ENCODE results near the gene CCDC171.

CCDC171 gene

GRCh38 chr9:15901572-15901971 is 348.7 kb downstream of the CCDC171 start:
- no peak overlapping the region for H3K27ac ChIP-seq (ENCODE audit: low read depth, low read length)
- H3K4me1 ChIP-seq (ENCODE audit: control insufficient read depth in 5 of 5, insufficient read depth in 5 of 5, low read length in 5 of 5), result no peaks in the 10 kb centered on the region
- H3K36me3 ChIP-seq (ENCODE audit: control insufficient read depth in 5 of 5, insufficient read depth in 5 of 5, low read length in 5 of 5), result no peaks in the 10 kb centered on the region
- no peak overlapping the region for H3K9ac ChIP-seq (ENCODE audit: low read length in 5 of 5)
- no peak overlapping the region for H3K4me3 ChIP-seq (ENCODE audit: low read depth in 1 of 5, low read length in 5 of 5)
- H3K9me3 ChIP-seq (ENCODE audit: control insufficient read depth in 5 of 5, low read length in 5 of 5), result peaks cover 0 to 6% (median 5%) of the 10 kb centered on the region in 5 donors
- no peaks in the 10 kb centered on the region for H3K27me3 ChIP-seq (ENCODE audit: control insufficient read depth in 5 of 5, insufficient read depth in 4 of 5, low read length in 5 of 5)

GRCh38 chr9:15909297-15909696 is 356.5 kb downstream of the CCDC171 start:
- peaks cover 0 to 3% (median 0%) of the 10 kb centered on the region in 5 donors for H3K4me1 ChIP-seq (ENCODE audit: control insufficient read depth in 5 of 5, insufficient read depth in 5 of 5, low read length in 5 of 5)
- no peak overlapping the region for H3K27ac ChIP-seq (ENCODE audit: low read depth, low read length)
- peaks cover 0 to 3% (median 0%) of the 10 kb centered on the region in 5 donors for H3K9me3 ChIP-seq (ENCODE audit: control insufficient read depth in 5 of 5, low read length in 5 of 5)
- no peaks in the 10 kb centered on the region for H3K27me3 ChIP-seq (ENCODE audit: control insufficient read depth in 5 of 5, insufficient read depth in 4 of 5, low read length in 5 of 5)
- no peaks in the 10 kb centered on the region for H3K36me3 ChIP-seq (ENCODE audit: control insufficient read depth in 5 of 5, insufficient read depth in 5 of 5, low read length in 5 of 5)
- H3K9ac ChIP-seq (ENCODE audit: low read length in 5 of 5), result no peak overlapping the region
- no peak overlapping the region for H3K4me3 ChIP-seq (ENCODE audit: low read depth in 1 of 5, low read length in 5 of 5)

- no peak overlapping the region for H3K4me3 ChIP-seq (ENCODE audit: low read depth in 1 of 5, low read length in 5 of 5)
- H3K27ac ChIP-seq (ENCODE audit: low read depth, low read length), result no peak overlapping the region
- H3K36me3 ChIP-seq (ENCODE audit: control insufficient read depth in 5 of 5, insufficient read depth in 5 of 5, low read length in 5 of 5), result no peaks in the 10 kb centered on the region
- H3K4me1 ChIP-seq (ENCODE audit: control insufficient read depth in 5 of 5, insufficient read depth in 5 of 5, low read length in 5 of 5), result no peaks in the 10 kb centered on the region
- H3K9me3 ChIP-seq (ENCODE audit: control insufficient read depth in 5 of 5, low read length in 5 of 5), result peaks cover 0 to 12% (median 6%) of the 10 kb centered on the region in 5 donors
- H3K9ac ChIP-seq (ENCODE audit: low read length in 5 of 5), result no peak overlapping the region
- H3K27me3 ChIP-seq (ENCODE audit: control insufficient read depth in 5 of 5, insufficient read depth in 4 of 5, low read length in 5 of 5), result no peaks in the 10 kb centered on the region
Measured at GRCh38 chr9:15915711-15916110, 362.9 kb downstream of the CCDC171 start.

- Histone ChIP-seq H3K9me3 (ENCODE audit: control insufficient read depth in 5 of 5, low read length in 5 of 5) (peaks cover 0 to 3% (median 0%) of the 10 kb centered on the region in 5 donors), H3K27me3 (ENCODE audit: control insufficient read depth in 5 of 5, insufficient read depth in 4 of 5, low read length in 5 of 5) (no peaks in the 10 kb centered on the region), H3K4me3 (ENCODE audit: low read depth in 1 of 5, low read length in 5 of 5) (no peak overlapping the region), H3K27ac (ENCODE audit: low read depth, low read length) (no peak overlapping the region), H3K36me3 (ENCODE audit: control insufficient read depth in 5 of 5, insufficient read depth in 5 of 5, low read length in 5 of 5) (no peaks in the 10 kb centered on the region), H3K4me1 (ENCODE audit: control insufficient read depth in 5 of 5, insufficient read depth in 5 of 5, low read length in 5 of 5) (peaks cover 0 to 6% (median 4%) of the 10 kb centered on the region in 5 donors), H3K9ac (ENCODE audit: low read length in 5 of 5) (no peak overlapping the region)
Measured at GRCh38 chr9:15927161-15927560, 374.3 kb downstream of the CCDC171 start.

DNA sequence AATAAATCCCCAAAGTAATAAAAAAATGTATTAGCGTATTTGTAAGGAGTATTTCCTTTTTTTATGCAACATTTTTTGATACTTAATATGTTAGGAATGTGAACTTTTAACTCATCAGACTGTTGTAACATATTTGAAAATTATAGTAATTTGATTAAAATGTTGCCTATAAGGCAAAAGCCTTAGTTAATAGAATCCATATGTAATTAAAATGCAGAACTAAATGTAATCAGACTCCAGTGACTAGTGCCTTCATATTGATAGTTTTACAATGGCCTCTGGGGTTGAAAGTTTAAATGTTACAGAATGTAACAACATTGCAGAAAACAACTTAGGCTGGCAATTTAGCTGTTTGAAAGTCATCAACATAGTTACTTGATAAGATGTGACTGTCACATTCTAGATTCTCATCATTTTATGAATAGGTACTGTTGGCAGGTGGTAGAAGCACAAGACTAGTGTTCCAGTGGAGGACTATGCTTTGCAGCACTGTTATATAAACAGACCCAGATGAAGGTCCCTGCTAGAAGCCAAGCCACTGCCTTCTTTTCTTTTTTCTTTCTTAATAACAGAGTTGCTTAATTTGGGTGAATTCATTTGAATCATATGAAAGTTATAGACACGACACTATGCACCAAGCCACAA is 382.9 kb downstream of the CCDC171 start:
- Histone ChIP-seq H3K27me3 (ENCODE audit: control insufficient read depth in 5 of 5, insufficient read depth in 4 of 5, low read length in 5 of 5) (no peaks in the 10 kb centered on the region), H3K9ac (ENCODE audit: low read length in 5 of 5) (no peak overlapping the region), H3K27ac (ENCODE audit: low read depth, low read length) (peak overlapping the region; percentile 15), H3K4me1 (ENCODE audit: control insufficient read depth in 5 of 5, insufficient read depth in 5 of 5, low read length in 5 of 5) (peaks cover 0 to 15% (median 9%) of the 10 kb centered on the region in 5 donors), H3K9me3 (ENCODE audit: control insufficient read depth in 5 of 5, low read length in 5 of 5) (peaks cover 0 to 3% (median 0%) of the 10 kb centered on the region in 5 donors), H3K36me3 (ENCODE audit: control insufficient read depth in 5 of 5, insufficient read depth in 5 of 5, low read length in 5 of 5) (no peaks in the 10 kb centered on the region), H3K4me3 (ENCODE audit: low read depth in 1 of 5, low read length in 5 of 5) (no peak overlapping the region)

DNA sequence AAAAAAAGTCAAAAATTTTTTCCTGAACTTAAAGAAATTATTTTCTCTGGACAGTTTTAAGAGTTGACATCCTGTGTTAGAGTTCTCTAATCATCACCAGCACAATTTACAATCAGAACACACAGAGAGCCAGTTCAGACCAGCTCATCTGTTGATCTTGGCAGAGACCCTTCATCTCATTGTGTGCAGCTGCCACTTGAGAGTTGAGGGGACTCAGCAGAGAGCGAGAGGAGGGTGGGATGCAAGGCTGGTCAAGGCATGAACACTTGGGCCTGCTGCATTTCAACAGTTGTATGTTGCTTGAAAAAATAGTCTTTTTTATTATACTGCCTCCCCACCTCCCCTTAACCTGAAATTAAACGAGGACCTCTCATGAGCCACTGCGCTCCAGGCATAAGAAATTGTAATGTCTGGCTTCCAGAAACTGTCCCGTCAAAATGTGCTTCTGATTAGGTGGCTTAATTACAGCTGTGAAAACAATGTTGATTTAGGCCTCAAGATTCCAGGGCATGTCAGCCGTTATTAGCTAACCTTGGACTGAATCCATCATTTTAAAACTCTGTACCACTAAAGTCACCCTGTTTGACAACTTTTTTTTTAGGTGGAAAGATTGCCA is 383.6 kb downstream of the CCDC171 start:
- peak overlapping the region; percentile 15 for H3K27ac ChIP-seq (ENCODE audit: low read depth, low read length)
- peaks cover 0 to 15% (median 9%) of the 10 kb centered on the region in 5 donors for H3K4me1 ChIP-seq (ENCODE audit: control insufficient read depth in 5 of 5, insufficient read depth in 5 of 5, low read length in 5 of 5)
- no peaks in the 10 kb centered on the region for H3K27me3 ChIP-seq (ENCODE audit: control insufficient read depth in 5 of 5, insufficient read depth in 4 of 5, low read length in 5 of 5)
- H3K9ac ChIP-seq (ENCODE audit: low read length in 5 of 5), result no peak overlapping the region
- H3K9me3 ChIP-seq (ENCODE audit: control insufficient read depth in 5 of 5, low read length in 5 of 5), result peaks cover 0 to 3% (median 0%) of the 10 kb centered on the region in 5 donors
- H3K36me3 ChIP-seq (ENCODE audit: control insufficient read depth in 5 of 5, insufficient read depth in 5 of 5, low read length in 5 of 5), result no peaks in the 10 kb centered on the region
- no peak overlapping the region for H3K4me3 ChIP-seq (ENCODE audit: low read depth in 1 of 5, low read length in 5 of 5)

DNA sequence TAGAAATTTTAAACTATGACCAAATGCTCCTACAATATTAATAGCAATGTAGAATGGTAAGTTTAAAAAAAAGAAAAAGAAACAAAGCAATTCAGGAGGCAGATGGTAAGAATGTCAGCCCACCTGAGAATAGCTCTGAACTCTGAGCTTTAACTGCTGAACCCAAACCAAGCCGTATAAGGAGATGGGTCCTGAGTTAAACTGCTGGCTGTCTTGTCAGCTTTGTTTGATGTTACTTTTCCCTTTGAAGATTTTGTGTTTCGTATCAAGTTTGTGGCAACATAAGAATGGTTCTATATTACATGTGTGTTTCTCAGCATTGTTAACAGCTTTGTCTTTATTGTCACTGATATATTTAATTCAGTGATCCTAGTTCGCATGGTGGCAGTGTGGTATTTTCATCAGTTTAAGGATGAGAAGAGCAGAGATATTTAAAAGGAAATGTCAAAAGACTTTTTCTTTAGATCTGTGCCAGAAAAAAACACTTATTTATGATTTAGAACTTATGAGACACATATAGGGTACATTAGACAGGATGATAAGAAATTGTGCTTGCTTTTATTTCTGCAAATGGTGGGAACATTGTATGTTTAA is 390.1 kb downstream of the CCDC171 start:
- no peak overlapping the region for H3K9ac ChIP-seq (ENCODE audit: low read length in 5 of 5)
- H3K4me3 ChIP-seq (ENCODE audit: low read depth in 1 of 5, low read length in 5 of 5), result no peak overlapping the region
- no peaks in the 10 kb centered on the region for H3K36me3 ChIP-seq (ENCODE audit: control insufficient read depth in 5 of 5, insufficient read depth in 5 of 5, low read length in 5 of 5)
- no peaks in the 10 kb centered on the region for H3K27me3 ChIP-seq (ENCODE audit: control insufficient read depth in 5 of 5, insufficient read depth in 4 of 5, low read length in 5 of 5)
- H3K4me1 ChIP-seq (ENCODE audit: control insufficient read depth in 5 of 5, insufficient read depth in 5 of 5, low read length in 5 of 5), result no peaks in the 10 kb centered on the region
- H3K9me3 ChIP-seq (ENCODE audit: control insufficient read depth in 5 of 5, low read length in 5 of 5), result peaks cover 0 to 3% (median 0%) of the 10 kb centered on the region in 5 donors
- H3K27ac ChIP-seq (ENCODE audit: low read depth, low read length), result no peak overlapping the region

GRCh38 chr9:15944341-15944740 is 391.5 kb downstream of the CCDC171 start:
- Histone ChIP-seq H3K36me3 (ENCODE audit: control insufficient read depth in 5 of 5, insufficient read depth in 5 of 5, low read length in 5 of 5) (no peaks in the 10 kb centered on the region), H3K27ac (ENCODE audit: low read depth, low read length) (no peak overlapping the region), H3K4me1 (ENCODE audit: control insufficient read depth in 5 of 5, insufficient read depth in 5 of 5, low read length in 5 of 5) (no peaks in the 10 kb centered on the region), H3K9ac (ENCODE audit: low read length in 5 of 5) (no peak overlapping the region), H3K9me3 (ENCODE audit: control insufficient read depth in 5 of 5, low read length in 5 of 5) (peaks cover 0 to 3% (median 0%) of the 10 kb centered on the region in 5 donors), H3K27me3 (ENCODE audit: control insufficient read depth in 5 of 5, insufficient read depth in 4 of 5, low read length in 5 of 5) (no peaks in the 10 kb centered on the region), H3K4me3 (ENCODE audit: low read depth in 1 of 5, low read length in 5 of 5) (no peak overlapping the region)

DNA sequence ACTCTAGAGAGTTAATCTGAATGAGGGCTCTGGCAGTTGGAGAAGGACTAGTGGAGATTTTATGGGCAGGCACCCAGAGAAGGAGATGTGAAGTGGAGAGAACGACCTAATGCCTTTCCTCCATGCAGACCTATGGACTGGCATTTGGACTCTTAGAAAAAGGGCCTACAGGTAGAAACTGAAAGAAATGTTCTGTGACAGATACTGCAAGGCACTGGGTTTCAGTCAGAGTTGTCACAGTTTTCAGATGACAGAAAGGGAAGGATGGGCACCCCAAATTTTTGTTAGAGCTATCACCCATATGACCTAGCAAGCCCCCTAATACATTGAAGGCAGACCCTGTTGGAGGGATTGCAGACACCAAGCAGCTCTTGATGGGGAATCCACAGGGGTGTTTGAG is 406.8 kb downstream of the CCDC171 start:
- Histone ChIP-seq H3K9me3 (ENCODE audit: control insufficient read depth in 5 of 5, low read length in 5 of 5) (no peaks in the 10 kb centered on the region), H3K4me1 (ENCODE audit: control insufficient read depth in 5 of 5, insufficient read depth in 5 of 5, low read length in 5 of 5) (peaks cover 0 to 11% (median 2%) of the 10 kb centered on the region in 5 donors), H3K27ac (ENCODE audit: low read depth, low read length) (no peak overlapping the region), H3K27me3 (ENCODE audit: control insufficient read depth in 5 of 5, insufficient read depth in 4 of 5, low read length in 5 of 5) (no peaks in the 10 kb centered on the region), H3K36me3 (ENCODE audit: control insufficient read depth in 5 of 5, insufficient read depth in 5 of 5, low read length in 5 of 5) (no peaks in the 10 kb centered on the region), H3K4me3 (ENCODE audit: low read depth in 1 of 5, low read length in 5 of 5) (no peak overlapping the region), H3K9ac (ENCODE audit: low read length in 5 of 5) (no peak overlapping the region)

GRCh38 chr9:15961217-15961616 is 408.4 kb downstream of the CCDC171 start:
- Histone ChIP-seq H3K36me3 (ENCODE audit: control insufficient read depth in 5 of 5, insufficient read depth in 5 of 5, low read length in 5 of 5) (no peaks in the 10 kb centered on the region), H3K27me3 (ENCODE audit: control insufficient read depth in 5 of 5, insufficient read depth in 4 of 5, low read length in 5 of 5) (no peaks in the 10 kb centered on the region), H3K27ac (ENCODE audit: low read depth, low read length) (no peak overlapping the region), H3K4me1 (ENCODE audit: control insufficient read depth in 5 of 5, insufficient read depth in 5 of 5, low read length in 5 of 5) (peaks cover 0 to 11% (median 2%) of the 10 kb centered on the region in 5 donors), H3K9me3 (ENCODE audit: control insufficient read depth in 5 of 5, low read length in 5 of 5) (no peaks in the 10 kb centered on the region), H3K4me3 (ENCODE audit: low read depth in 1 of 5, low read length in 5 of 5) (no peak overlapping the region), H3K9ac (ENCODE audit: low read length in 5 of 5) (no peak overlapping the region)

Data from subcutaneous abdominal adipose tissue (tissue), 5 donors.